Lung (tissue), 12 donors: ENCODE measurements around the gene BATF3. TPM values are rescaled to one million over a fixed set of nuclear protein-coding genes. Genes with fewer than 3 reads are reported as not detected.
A peak's percentile ranks its signal among the peaks of the same experiment; 100 is the strongest.

Source experiments
- ATAC-seq: fragments of 200-7000 bp; cut with Tn5 transposase; one replicate; pipeline ENCODE4 v1.9.1; 2020; ENCODE audit warnings: moderate number of reproducible peaks; ENCODE audit not compliant: insufficient read depth, low FRiP score
- DNase-seq, 3 donors: peaks; one replicate each; pipeline ENCODE4 v3.0.0-alpha.2; 2013 to 2017
- H3K27ac ChIP-seq, 2 donors: one replicate each; pipeline ENCODE4 v1.5.1; 2013; ENCODE audit warnings: mild to moderate bottlenecking in 2 of 2, moderate library complexity in 2 of 2, control low read depth in 1 of 2, inconsistent platforms in 1 of 2, low read depth in 1 of 2, low read length in 1 of 2
- H3K27me3 ChIP-seq, 3 donors: one replicate each; pipeline ENCODE4 v1.5.1; 2013; ENCODE audit warnings: low read length in 2 of 3; ENCODE audit not compliant: control insufficient read depth in 3 of 3, insufficient read depth in 3 of 3
- H3K36me3 ChIP-seq, 4 donors: one replicate each; pipeline ENCODE4 v1.5.1; 2013; ENCODE audit warnings: low read length in 4 of 4, mild to moderate bottlenecking in 1 of 4, moderate library complexity in 1 of 4; ENCODE audit not compliant: control insufficient read depth in 4 of 4, insufficient read depth in 4 of 4
- H3K4me1 ChIP-seq, 5 donors: one replicate each; pipeline ENCODE4 v1.5.1; 2013; ENCODE audit warnings: low read length in 5 of 5, mild to moderate bottlenecking in 2 of 5, moderate library complexity in 1 of 5; ENCODE audit not compliant: control insufficient read depth in 5 of 5, insufficient read depth in 5 of 5
- H3K4me3 ChIP-seq: one replicate; pipeline ENCODE4 v1.5.1; 2013; ENCODE audit warnings: mild to moderate bottlenecking, control low read depth, moderate library complexity
- H3K9ac ChIP-seq, 2 donors: one replicate each; pipeline ENCODE4 v1.5.1; 2013; ENCODE audit warnings: low read length in 2 of 2, control low read depth in 1 of 2; ENCODE audit not compliant: insufficient read depth in 1 of 2
- H3K9me3 ChIP-seq, 4 donors: one replicate each; pipeline ENCODE4 v1.5.1; 2013; ENCODE audit warnings: low read length in 3 of 4, mild to moderate bottlenecking in 1 of 4, moderate library complexity in 1 of 4; ENCODE audit not compliant: control insufficient read depth in 4 of 4, insufficient read depth in 3 of 4
- CTCF ChIP-seq: IDR thresholded peaks from 2 replicates; pipeline ENCODE4 v1.5.1; 2012; ENCODE audit warnings: mild to moderate bottlenecking; ENCODE audit errors: control extremely low read depth, extremely low read depth
- WGBS, 2 donors: extraction: QIAGEN DNeasy Blood & Tissue Kit; methylation state at CpG; one replicate each; pipeline ENCODE4 v1.1.7; 2013; 5-methylcytosine and 5-hydroxymethylcytosine counted together
- polyA plus RNA-seq, 2 donors: library from polyadenylated mRNA; stranded (reverse); fragments of 200-250 nt; gene quantifications; one replicate each; pipeline ENCODE4 v1.2.1, GENCODE V29; 2013
- total RNA-seq, 2 donors: library from RNA; depleted of rRNA in 1 of 2; stranded (reverse); fragments of >200 nt in 1 of 2; gene quantifications; one replicate each; pipeline ENCODE4 v1.2.1, GENCODE V29; 2014 to 2021
- donor health status: control.
- donor health status: control.
- donor health status: Bipolar disorder and iron deficiency.
- donor health status: healthy.
- donor health status: DM: yes; HTN: yes; CAD: no.

BATF3 gene
- total and polyA plus RNA-seq, 4 donors, result 2.4 to 24.6 (median 10.1) TPM

GRCh38 chr1:212702672-212703071 lies 3.0 kb upstream of the BATF3 start:
- DNase-seq (no peak), ATAC-seq (no peak)
- no peak overlapping the region for H3K27ac ChIP-seq
- no peaks in the 10 kb centered on the region for H3K36me3 ChIP-seq
- H3K9me3 ChIP-seq, result no peaks in the 10 kb centered on the region
- H3K9ac ChIP-seq, result no peak overlapping the region
- H3K4me1 ChIP-seq, result peaks cover 0 to 16% (median 3%) of the 10 kb centered on the region in 5 donors
- H3K27me3 ChIP-seq, result peaks cover 0 to 33% (median 16%) of the 10 kb centered on the region in 3 donors
- no peak overlapping the region for H3K4me3 ChIP-seq
- WGBS, 2 donors, result 73 to 93% methylated on average over 1 of the region's 1 CpG
- no peak for TF ChIP-seq CTCF

- no peak overlapping the region for H3K27ac ChIP-seq
- no peak overlapping the region for H3K4me3 ChIP-seq
- TF ChIP-seq CTCF, result no peak
- WGBS, 2 donors, result 52% methylated on average over 1 of the region's 1 CpG
- H3K36me3 ChIP-seq, result no peaks in the 10 kb centered on the region
- DNase-seq (no peak), ATAC-seq (no peak)
- peaks cover 0 to 41% (median 24%) of the 10 kb centered on the region in 3 donors for H3K27me3 ChIP-seq
- no peaks in the 10 kb centered on the region for H3K9me3 ChIP-seq
- H3K4me1 ChIP-seq, result peaks cover 0 to 16% (median 3%) of the 10 kb centered on the region in 5 donors
- H3K9ac ChIP-seq, result no peak overlapping the region
These were observed 2.3 kb upstream of the BATF3 start for GRCh38 chr1:212701910-212702309.

GRCh38 chr1:212700892-212701819 lies 1.5 kb upstream of the BATF3 start:
- DNase-seq, result peak; percentile 74 to 82 (median 76)
- H3K9ac ChIP-seq, result no peak overlapping the region
- H3K36me3 ChIP-seq, result no peaks in the 10 kb centered on the region
- no peaks in the 10 kb centered on the region for H3K9me3 ChIP-seq
- H3K4me1 ChIP-seq, result peaks cover 0 to 16% (median 8%) of the 10 kb centered on the region in 5 donors
- H3K27ac ChIP-seq, result peak overlapping the region in 1 of 2 donors; percentile 87
- WGBS, 2 donors, result 8 to 13% methylated on average over 27 of the region's 27 CpGs
- TF ChIP-seq CTCF, result no peak
- ATAC-seq, result no peak
- H3K4me3 ChIP-seq, result no peak overlapping the region
- H3K27me3 ChIP-seq, result peaks cover 0 to 48% (median 32%) of the 10 kb centered on the region in 3 donors
